HFFc6 (cell line): ENCODE data around the gene CAB39L. TPM values are rescaled to one million over a fixed set of nuclear protein-coding genes. Genes with fewer than 3 reads are reported as not detected.

Experiments used
- DNase-seq: peaks from one replicate; pipeline ENCODE4 v3.0.0-alpha.2; 2018
- H3K27ac Mint-ChIP-seq: 2 replicates; pipeline ENCODE4 v1.8.0; 2020; ENCODE audit warnings: mild to moderate bottlenecking, mixed read lengths
- H3K27me3 Mint-ChIP-seq: 2 replicates; pipeline ENCODE4 v1.8.0; 2021; ENCODE audit warnings: mild to moderate bottlenecking, moderate library complexity, mixed read lengths; ENCODE audit not compliant: insufficient read depth
- H3K36me3 Mint-ChIP-seq: 2 replicates; pipeline ENCODE4 v1.8.0; 2021; ENCODE audit warnings: low read depth, mixed read lengths
- H3K4me1 Mint-ChIP-seq: 2 replicates; pipeline ENCODE4 v1.8.0; 2020; ENCODE audit warnings: low read depth, mixed read lengths
- H3K4me3 Mint-ChIP-seq: 2 replicates; pipeline ENCODE4 v1.8.0; 2020; ENCODE audit warnings: mild to moderate bottlenecking, moderate library complexity, mixed read lengths
- H3K9me3 Mint-ChIP-seq: 2 replicates; pipeline ENCODE4 v1.8.0; 2020; ENCODE audit warnings: mild to moderate bottlenecking, mixed read lengths
- CTCF ChIP-seq: fragments of 200-600 bp; sonication (generic); IDR thresholded peaks from 2 replicates; pipeline ENCODE4 v1.5.0; 2021; ENCODE audit warnings: antibody characterized with exemption, mild to moderate bottlenecking
- total RNA-seq, 6 experiments: library from RNA; stranded (reverse); fragmentation: NEBNext Ultra II Directional; extraction: Animal tissue kit (Norgen Biotek cat#: 25700); gene quantifications; 2 replicates in 1 of 6; 3 replicates in 5 of 6; pipeline ENCODE4 v1.2.3, GENCODE V29; 2021

CAB39L gene
- total RNA-seq, 6 experiments from 2014 or later, result 3.7 to 6.9 (median 5.9) TPM

GRCh38 chr13:49371943-49372613 lies 71.8 kb downstream of the CAB39L start:
- no peak for TF ChIP-seq CTCF
- Mint-ChIP-seq H3K36me3 (no peaks in the 10 kb centered on the region), H3K27ac (no peak overlapping the region), H3K4me1 (peaks cover 38% of the 10 kb centered on the region), H3K4me3 (no peak overlapping the region), H3K27me3 (peaks cover 14% of the 10 kb centered on the region), H3K9me3 (no peaks in the 10 kb centered on the region; the same call in 1 of the 2 replicates)
- no peak for DNase-seq

- H3K4me1 Mint-ChIP-seq, result peaks cover 40% of the 10 kb centered on the region
Observed at GRCh38 chr13:49370371-49370770, 73.5 kb downstream of the CAB39L start.

GRCh38 chr13:49369866-49370265 lies 74.0 kb downstream of the CAB39L start:
- no peak overlapping the region for H3K27ac Mint-ChIP-seq
- DNase-seq, result no peak
- TF ChIP-seq CTCF, result no peak
- H3K27me3 Mint-ChIP-seq, result peaks cover 19% of the 10 kb centered on the region
- no peak overlapping the region for H3K4me3 Mint-ChIP-seq
- no peaks in the 10 kb centered on the region; the same call in 1 of the 2 replicates for H3K9me3 Mint-ChIP-seq
- peaks cover 35% of the 10 kb centered on the region for H3K4me1 Mint-ChIP-seq
- peaks cover 7% of the 10 kb centered on the region; the same call in 1 of the 2 replicates for H3K36me3 Mint-ChIP-seq

More at GRCh38 chr13:49370371-49370770, 73.5 kb downstream of the CAB39L start:
- Mint-ChIP-seq H3K4me3 (no peak overlapping the region), H3K9me3 (no peaks in the 10 kb centered on the region; the same call in 1 of the 2 replicates), H3K36me3 (peaks cover 5% of the 10 kb centered on the region; the same call in 1 of the 2 replicates), H3K27ac (no peak overlapping the region), H3K27me3 (peaks cover 19% of the 10 kb centered on the region)
- no peak for TF ChIP-seq CTCF
- DNase-seq, result no peak

GRCh38 chr13:49368688-49369087 lies 75.2 kb downstream of the CAB39L start:
- Mint-ChIP-seq H3K36me3 (peaks cover 18% of the 10 kb centered on the region), H3K4me3 (no peak overlapping the region), H3K4me1 (peaks cover 23% of the 10 kb centered on the region), H3K27ac (no peak overlapping the region), H3K9me3 (no peaks in the 10 kb centered on the region; the same call in 1 of the 2 replicates), H3K27me3 (peaks cover 20% of the 10 kb centered on the region)
- no peak for DNase-seq
- TF ChIP-seq CTCF, result no peak

GRCh38 chr13:49367640-49368422 lies 76.0 kb downstream of the CAB39L start:
- peaks cover 15% of the 10 kb centered on the region for H3K4me1 Mint-ChIP-seq
- no peak overlapping the region for H3K27ac Mint-ChIP-seq
- H3K4me3 Mint-ChIP-seq, result no peak overlapping the region
- H3K36me3 Mint-ChIP-seq, result peaks cover 25% of the 10 kb centered on the region
- peaks cover 16% of the 10 kb centered on the region for H3K27me3 Mint-ChIP-seq
- no peak for DNase-seq
- no peaks in the 10 kb centered on the region; the same call in 1 of the 2 replicates for H3K9me3 Mint-ChIP-seq
- no peak for TF ChIP-seq CTCF
